ENCODE measurements around the gene ANKRD44. TPM values are rescaled to one million over a fixed set of nuclear protein-coding genes. Genes with fewer than 3 reads are reported as not detected.

The ANKRD44 gene
- total RNA-seq, 4 donors from 2014 or later: 22.8 to 69.1 (median 37.5) TPM

DNA sequence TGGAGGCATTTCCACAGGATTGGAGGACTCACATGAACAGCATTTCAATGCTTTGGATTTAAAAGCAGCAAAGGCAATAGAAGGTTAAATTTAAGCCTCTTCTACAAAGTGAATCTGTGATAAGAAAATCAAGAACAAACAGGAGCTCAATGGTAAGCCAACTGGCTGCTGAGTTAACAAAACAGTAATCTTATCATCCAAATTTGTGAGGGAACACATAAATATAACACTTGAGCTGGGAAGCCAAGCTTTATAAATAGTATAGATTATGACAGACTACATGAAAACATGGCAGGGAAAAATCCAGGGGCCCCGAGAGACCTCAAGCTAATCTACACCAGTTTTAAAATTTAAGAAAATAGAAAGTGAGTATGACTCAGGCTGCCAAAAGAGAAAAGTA is 275.6 kb downstream of the ANKRD44 start:
- TF ChIP-seq, protein P1, sequence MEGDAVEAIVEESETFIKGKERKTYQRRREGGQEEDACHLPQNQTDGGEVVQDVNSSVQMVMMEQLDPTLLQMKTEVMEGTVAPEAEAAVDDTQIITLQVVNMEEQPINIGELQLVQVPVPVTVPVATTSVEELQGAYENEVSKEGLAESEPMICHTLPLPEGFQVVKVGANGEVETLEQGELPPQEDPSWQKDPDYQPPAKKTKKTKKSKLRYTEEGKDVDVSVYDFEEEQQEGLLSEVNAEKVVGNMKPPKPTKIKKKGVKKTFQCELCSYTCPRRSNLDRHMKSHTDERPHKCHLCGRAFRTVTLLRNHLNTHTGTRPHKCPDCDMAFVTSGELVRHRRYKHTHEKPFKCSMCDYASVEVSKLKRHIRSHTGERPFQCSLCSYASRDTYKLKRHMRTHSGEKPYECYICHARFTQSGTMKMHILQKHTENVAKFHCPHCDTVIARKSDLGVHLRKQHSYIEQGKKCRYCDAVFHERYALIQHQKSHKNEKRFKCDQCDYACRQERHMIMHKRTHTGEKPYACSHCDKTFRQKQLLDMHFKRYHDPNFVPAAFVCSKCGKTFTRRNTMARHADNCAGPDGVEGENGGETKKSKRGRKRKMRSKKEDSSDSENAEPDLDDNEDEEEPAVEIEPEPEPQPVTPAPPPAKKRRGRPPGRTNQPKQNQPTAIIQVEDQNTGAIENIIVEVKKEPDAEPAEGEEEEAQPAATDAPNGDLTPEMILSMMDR (IDR thresholded peaks at IDR 0.05; ENCODE audit: low read depth): no peak

DNA sequence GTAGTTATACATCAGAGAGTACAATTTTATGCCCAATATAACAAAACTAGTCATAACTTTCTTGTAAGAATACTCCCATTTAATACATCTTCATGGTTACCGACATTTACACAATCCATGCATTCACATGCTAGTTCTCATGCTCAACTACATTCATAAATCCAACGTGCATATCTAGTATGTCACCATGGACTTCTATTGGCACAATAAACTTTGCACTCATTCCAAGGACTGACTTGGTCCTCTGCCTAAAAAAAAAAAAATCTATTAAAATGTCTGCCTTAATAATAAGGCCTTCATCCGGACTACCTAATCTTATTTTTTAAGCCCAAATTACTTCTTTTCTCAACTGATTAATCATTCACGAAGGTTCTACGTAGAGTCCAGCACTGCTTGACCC is 276.3 kb downstream of the ANKRD44 start:
- TF ChIP-seq, protein P1 (IDR thresholded peaks at IDR 0.05; ENCODE audit: low read depth): no peak

DNA sequence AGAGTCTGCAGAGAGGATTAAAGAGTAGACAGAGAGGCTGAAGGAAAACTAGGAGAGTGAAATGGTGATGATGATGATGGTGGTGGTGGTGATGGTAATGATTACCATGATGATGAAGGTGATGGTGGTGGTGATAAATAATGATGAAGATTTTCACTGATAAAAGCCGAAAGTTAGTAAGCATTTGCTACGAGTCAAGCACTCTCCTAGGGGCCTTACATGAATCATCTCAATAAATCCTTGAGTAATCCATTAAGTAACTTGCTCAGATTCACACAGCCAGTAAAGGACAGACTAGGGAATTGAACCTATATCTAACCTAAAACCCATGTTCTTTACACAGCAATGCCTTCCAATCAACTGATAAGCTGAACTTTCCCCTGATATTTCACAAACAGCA is 277.4 kb downstream of the ANKRD44 start:
- TF ChIP-seq, protein P1 (IDR thresholded peaks at IDR 0.05; ENCODE audit: low read depth): no peak

DNA sequence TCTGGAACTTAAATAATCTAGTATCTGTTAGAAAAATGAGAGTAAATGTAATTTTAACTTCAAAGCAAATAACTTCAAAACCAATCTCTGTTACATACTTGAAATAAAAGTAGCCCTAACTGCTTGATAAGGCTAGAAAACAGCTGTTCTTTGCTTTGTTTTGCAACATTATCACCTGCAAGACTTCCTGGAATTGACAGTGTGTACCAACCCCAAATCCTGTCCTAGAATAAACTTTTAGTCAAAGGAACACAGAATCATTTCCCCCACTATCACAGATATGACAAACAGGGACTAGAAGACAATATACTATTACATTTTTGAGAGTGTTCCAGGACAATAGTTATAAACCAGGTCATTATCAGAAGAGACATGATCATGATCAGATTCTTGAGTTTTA is 278.8 kb downstream of the ANKRD44 start:
- TF ChIP-seq, protein P1 (IDR thresholded peaks at IDR 0.05; ENCODE audit: low read depth): no peak

- TF ChIP-seq, protein P1 (IDR thresholded peaks at IDR 0.05; ENCODE audit: low read depth): no peak
Measured at GRCh38 chr2:197030090-197030489, 280.5 kb downstream of the ANKRD44 start.

DNA sequence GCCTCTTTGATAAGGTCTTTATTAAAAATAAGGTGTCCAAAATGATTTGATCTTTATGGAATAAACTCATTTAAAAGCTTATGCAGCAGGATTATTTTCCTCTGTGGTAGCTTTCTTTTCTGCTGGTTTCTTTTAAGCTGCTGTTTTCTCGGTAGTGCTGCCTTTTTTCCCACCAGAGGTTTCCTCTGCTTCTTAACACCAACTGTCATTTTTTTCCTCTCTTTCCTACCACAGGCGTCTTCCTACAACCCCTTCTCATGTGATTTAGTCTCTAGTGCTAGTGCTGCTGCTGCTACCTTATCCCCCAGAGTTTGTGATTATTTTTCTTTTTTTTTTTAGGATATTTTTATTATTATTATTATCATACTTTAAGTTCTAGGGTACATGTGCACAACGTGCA is 281.9 kb downstream of the ANKRD44 start:
- TF ChIP-seq, protein P1 (IDR thresholded peaks at IDR 0.05; ENCODE audit: low read depth): no peak

DNA sequence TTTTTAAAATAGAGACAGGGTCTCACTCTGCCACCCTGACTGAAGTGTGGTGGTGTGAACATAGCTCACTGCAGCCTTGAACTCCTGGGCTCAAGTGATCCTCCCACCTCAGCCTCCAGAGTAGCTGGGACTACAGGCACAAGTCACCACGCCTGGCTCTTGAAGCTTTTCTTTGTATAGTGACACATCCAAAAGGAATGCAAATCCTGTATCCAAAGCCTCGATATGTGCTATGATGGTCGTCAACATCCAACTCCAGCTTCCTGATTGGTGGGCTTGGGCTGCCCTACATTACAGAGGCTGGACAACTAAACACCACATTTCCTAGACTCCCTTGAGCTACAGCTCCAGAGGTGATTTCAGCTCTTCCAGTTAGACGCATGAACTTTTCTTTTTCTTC is 282.4 kb downstream of the ANKRD44 start:
- TF ChIP-seq, protein P1 (IDR thresholded peaks at IDR 0.05; ENCODE audit: low read depth): no peak
